ENCODE data around the gene ARID1B. TPM values are rescaled to one million over a fixed set of nuclear protein-coding genes. Genes with fewer than 3 reads are reported as not detected.

Gene ARID1B
- total and polyA plus RNA-seq, 10 of the 15 experiments (the other 5 are each of a cell fraction or from before 2014, with no cell fraction given) = 24.7 to 133 (median 54.6) TPM

DNA sequence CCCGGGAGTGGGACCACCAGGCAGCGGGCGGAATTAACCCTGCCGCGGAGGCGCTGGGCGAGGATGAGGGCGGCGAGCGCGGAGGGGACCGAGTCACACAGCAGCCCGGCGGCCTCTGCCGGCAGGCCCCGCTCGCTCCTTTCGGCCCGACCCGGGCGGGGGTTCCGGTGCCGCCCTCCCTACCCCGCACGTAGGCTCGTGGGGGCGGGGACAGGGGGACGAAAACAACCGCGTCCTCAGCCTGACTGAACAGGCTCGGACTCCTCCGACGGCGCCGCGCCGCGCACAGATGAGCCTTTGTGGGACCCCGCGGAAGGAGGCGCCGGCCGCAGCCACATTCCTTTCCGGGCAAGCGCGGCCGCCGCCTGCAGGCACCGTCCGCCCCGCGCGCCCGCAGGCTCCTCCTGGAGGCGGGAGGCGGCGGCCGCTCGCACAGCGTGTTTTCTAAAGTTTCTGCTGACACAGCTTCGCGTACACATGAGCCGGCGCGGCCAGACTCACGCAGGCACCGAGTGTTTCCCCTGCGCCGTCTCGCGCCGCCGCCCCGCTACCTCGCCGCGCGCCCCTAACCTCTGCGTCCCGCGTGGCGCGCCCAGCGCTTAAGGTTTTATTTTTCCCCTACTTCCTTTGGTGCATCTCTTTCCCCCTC is 244.3 kb downstream of the ARID1B start (continued):
- TF ChIP-seq, protein P1, sequence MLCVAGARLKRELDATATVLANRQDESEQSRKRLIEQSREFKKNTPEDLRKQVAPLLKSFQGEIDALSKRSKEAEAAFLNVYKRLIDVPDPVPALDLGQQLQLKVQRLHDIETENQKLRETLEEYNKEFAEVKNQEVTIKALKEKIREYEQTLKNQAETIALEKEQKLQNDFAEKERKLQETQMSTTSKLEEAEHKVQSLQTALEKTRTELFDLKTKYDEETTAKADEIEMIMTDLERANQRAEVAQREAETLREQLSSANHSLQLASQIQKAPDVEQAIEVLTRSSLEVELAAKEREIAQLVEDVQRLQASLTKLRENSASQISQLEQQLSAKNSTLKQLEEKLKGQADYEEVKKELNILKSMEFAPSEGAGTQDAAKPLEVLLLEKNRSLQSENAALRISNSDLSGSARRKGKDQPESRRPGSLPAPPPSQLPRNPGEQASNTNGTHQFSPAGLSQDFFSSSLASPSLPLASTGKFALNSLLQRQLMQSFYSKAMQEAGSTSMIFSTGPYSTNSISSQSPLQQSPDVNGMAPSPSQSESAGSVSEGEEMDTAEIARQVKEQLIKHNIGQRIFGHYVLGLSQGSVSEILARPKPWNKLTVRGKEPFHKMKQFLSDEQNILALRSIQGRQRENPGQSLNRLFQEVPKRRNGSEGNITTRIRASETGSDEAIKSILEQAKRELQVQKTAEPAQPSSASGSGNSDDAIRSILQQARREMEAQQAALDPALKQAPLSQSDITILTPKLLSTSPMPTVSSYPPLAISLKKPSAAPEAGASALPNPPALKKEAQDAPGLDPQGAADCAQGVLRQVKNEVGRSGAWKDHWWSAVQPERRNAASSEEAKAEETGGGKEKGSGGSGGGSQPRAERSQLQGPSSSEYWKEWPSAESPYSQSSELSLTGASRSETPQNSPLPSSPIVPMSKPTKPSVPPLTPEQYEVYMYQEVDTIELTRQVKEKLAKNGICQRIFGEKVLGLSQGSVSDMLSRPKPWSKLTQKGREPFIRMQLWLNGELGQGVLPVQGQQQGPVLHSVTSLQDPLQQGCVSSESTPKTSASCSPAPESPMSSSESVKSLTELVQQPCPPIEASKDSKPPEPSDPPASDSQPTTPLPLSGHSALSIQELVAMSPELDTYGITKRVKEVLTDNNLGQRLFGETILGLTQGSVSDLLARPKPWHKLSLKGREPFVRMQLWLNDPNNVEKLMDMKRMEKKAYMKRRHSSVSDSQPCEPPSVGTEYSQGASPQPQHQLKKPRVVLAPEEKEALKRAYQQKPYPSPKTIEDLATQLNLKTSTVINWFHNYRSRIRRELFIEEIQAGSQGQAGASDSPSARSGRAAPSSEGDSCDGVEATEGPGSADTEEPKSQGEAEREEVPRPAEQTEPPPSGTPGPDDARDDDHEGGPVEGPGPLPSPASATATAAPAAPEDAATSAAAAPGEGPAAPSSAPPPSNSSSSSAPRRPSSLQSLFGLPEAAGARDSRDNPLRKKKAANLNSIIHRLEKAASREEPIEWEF (IDR thresholded peaks at IDR 0.05; ENCODE audit: insufficient replicate concordance, low read depth, low read length) = no peak
- TF ChIP-seq WRNIP1 (IDR thresholded peaks at IDR 0.05; ENCODE audit: borderline replicate concordance, low read depth, low read length) (no peak), RFX5 (IDR thresholded peaks at IDR 0.05; ENCODE audit: low read depth, low read length) (no peak), FOS (IDR thresholded peaks at IDR 0.05; ENCODE audit: borderline replicate concordance, extremely low read depth, insufficient read length) (no peak), PAX8 (IDR thresholded peaks at IDR 0.05) (no peak), MXI1 (IDR thresholded peaks at IDR 0.05; ENCODE audit: low read depth, low read length) (peak; percentile 72), MYC (IDR thresholded peaks at IDR 0.05; ENCODE audit: insufficient read depth, insufficient read length, insufficient replicate concordance, low read length, severe bottlenecking) (no peak), KLF5 (IDR thresholded peaks at IDR 0.05; ENCODE audit: partially characterized antibody) (peak; percentile 18), TAF1 (IDR thresholded peaks at IDR 0.05; ENCODE audit: borderline replicate concordance, low read depth, low read length) (peak; percentile 62; the same call in 1 of the 2 replicates), ZSCAN29 (IDR thresholded peaks at IDR 0.05) (0 out of 2 replicates have a peak, but pooled peaks have one; percentile 7), POU2F2 (IDR thresholded peaks at IDR 0.05; ENCODE audit: borderline replicate concordance, low read depth, low read length) (peak; percentile 38; the same call in 1 of the 3 replicates), BCL11A (IDR thresholded peaks at IDR 0.05; ENCODE audit: low read depth, low read length) (no peak), RUNX3 (IDR thresholded peaks at IDR 0.05; ENCODE audit: low read length) (no peak), NRF1 (conservative IDR thresholded peaks at IDR 0.05; ENCODE audit: low read depth, low read length) (0 out of 2 replicates have a peak, but pooled peaks have one; percentile 4), EP300 (IDR thresholded peaks at IDR 0.05; ENCODE audit: borderline replicate concordance in 1 of 2, control insufficient read depth in 1 of 2, low read depth in 2 of 2, low read length in 2 of 2) (peak in 1 of 2 experiments; percentile 20; a peak in 1 of 4 replicates), JUND (IDR thresholded peaks at IDR 0.05; ENCODE audit: low read depth, low read length) (no peak), DPF2 (IDR thresholded peaks at IDR 0.05) (peak; percentile 89)
- TF ChIP-seq, protein P2, sequence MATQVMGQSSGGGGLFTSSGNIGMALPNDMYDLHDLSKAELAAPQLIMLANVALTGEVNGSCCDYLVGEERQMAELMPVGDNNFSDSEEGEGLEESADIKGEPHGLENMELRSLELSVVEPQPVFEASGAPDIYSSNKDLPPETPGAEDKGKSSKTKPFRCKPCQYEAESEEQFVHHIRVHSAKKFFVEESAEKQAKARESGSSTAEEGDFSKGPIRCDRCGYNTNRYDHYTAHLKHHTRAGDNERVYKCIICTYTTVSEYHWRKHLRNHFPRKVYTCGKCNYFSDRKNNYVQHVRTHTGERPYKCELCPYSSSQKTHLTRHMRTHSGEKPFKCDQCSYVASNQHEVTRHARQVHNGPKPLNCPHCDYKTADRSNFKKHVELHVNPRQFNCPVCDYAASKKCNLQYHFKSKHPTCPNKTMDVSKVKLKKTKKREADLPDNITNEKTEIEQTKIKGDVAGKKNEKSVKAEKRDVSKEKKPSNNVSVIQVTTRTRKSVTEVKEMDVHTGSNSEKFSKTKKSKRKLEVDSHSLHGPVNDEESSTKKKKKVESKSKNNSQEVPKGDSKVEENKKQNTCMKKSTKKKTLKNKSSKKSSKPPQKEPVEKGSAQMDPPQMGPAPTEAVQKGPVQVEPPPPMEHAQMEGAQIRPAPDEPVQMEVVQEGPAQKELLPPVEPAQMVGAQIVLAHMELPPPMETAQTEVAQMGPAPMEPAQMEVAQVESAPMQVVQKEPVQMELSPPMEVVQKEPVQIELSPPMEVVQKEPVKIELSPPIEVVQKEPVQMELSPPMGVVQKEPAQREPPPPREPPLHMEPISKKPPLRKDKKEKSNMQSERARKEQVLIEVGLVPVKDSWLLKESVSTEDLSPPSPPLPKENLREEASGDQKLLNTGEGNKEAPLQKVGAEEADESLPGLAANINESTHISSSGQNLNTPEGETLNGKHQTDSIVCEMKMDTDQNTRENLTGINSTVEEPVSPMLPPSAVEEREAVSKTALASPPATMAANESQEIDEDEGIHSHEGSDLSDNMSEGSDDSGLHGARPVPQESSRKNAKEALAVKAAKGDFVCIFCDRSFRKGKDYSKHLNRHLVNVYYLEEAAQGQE (IDR thresholded peaks at IDR 0.05; ENCODE audit: low read depth, low read length) = no peak

Measured in GM12878 (cell line).